Cerebellar cortex (tissue), 1 donor: ENCODE data around the gene UQCRQ.

Experiments
- DNase-seq: peaks from one replicate; pipeline ENCODE4 v3.0.0-alpha.2; 2015; ENCODE audit warnings: low spot score

UQCRQ gene

GRCh38 chr5:132909702-132910101 is 43.3 kb downstream of the UQCRQ start:
- DNase-seq: no peak

- DNase-seq: no peak
Measured at GRCh38 chr5:132915681-132916080, 49.2 kb downstream of the UQCRQ start.

DNA sequence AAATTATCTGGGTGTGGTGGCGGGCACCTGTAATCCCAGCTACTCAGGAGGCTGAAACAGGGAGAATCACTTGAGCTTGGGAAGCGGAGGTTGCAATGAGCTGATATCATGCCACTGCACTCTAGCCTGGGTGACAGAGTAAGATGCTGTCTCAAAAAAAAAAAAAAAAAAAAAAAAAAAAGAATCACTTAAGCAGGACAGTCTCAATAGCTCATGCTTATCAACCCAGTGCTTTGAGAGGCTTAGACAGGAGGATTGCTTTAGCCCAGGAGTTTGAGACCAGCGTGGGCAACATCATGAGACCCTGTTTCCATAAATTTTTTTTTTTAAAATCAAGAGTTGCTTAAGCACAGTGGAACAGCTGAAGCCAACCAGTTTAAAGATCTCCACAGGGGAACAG is 49.6 kb downstream of the UQCRQ start:
- DNase-seq: no peak
